DND-41 (cell line): ENCODE data around the gene TCF4.

Experiments
- CTCF ChIP-seq: IDR thresholded peaks from 2 replicates; pipeline ENCODE4 v1.5.1; 2012; ENCODE audit warnings: borderline replicate concordance, low read length, moderate library complexity, mild to moderate bottlenecking; ENCODE audit not compliant: poor library complexity, severe bottlenecking; ENCODE audit errors: extremely low read depth
- EZH2 ChIP-seq: IDR thresholded peaks from 3 replicates; pipeline ENCODE4 v1.6.1; 2012; ENCODE audit warnings: borderline replicate concordance, low read depth, mild to moderate bottlenecking, moderate library complexity, low read length, inconsistent platforms; ENCODE audit not compliant: severe bottlenecking

GRCh38 chr18:55517055-55517454 is 70.9 kb downstream of the TCF4 start:
- TF ChIP-seq CTCF (no peak), EZH2 (no peak)
